ENCODE data around the gene PLEKHG3. TPM values are rescaled to one million over a fixed set of nuclear protein-coding genes. Genes with fewer than 3 reads are reported as not detected.

The PLEKHG3 gene
- total RNA-seq, 4 donors from 2014 or later = 58.1 to 273 (median 94.7) TPM

DNA sequence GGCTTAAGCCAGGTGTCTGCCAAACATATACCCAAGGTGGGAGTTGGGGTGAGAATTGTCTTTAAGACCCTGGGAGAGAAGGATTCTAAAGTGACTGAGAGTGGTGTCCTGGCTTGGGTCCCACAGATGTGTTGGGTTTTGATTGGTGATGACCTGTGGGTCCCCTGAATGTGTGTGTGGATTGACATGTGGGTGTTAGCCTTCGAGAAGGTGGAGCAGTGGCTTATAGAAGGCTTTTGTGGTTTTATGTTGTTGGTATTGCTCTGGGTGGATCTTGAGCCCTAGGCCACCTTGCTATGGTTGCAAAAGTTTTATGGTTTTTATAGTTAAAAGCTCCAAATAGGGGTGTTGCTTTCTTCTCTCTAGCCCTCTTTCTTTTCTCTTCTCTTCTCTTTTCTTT is 29.7 kb downstream of the PLEKHG3 start:
- TF ChIP-seq, protein P1, sequence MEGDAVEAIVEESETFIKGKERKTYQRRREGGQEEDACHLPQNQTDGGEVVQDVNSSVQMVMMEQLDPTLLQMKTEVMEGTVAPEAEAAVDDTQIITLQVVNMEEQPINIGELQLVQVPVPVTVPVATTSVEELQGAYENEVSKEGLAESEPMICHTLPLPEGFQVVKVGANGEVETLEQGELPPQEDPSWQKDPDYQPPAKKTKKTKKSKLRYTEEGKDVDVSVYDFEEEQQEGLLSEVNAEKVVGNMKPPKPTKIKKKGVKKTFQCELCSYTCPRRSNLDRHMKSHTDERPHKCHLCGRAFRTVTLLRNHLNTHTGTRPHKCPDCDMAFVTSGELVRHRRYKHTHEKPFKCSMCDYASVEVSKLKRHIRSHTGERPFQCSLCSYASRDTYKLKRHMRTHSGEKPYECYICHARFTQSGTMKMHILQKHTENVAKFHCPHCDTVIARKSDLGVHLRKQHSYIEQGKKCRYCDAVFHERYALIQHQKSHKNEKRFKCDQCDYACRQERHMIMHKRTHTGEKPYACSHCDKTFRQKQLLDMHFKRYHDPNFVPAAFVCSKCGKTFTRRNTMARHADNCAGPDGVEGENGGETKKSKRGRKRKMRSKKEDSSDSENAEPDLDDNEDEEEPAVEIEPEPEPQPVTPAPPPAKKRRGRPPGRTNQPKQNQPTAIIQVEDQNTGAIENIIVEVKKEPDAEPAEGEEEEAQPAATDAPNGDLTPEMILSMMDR (IDR thresholded peaks at IDR 0.05) = no peak
- TF ChIP-seq POLR2A (IDR thresholded peaks at IDR 0.05) (no peak), EP300 (IDR thresholded peaks at IDR 0.05; ENCODE audit: low read depth) (no peak), POLR2AphosphoS5 (IDR thresholded peaks at IDR 0.05) (no peak)
- H3K9me3 ChIP-seq = no peaks in the 10 kb centered on the region
- H3K4me1 ChIP-seq = peaks cover 7 to 39% (median 19%) of the 10 kb centered on the region in 4 donors
- 40% methylated on average over 1 of the region's 1 CpG; no CpG with 5 or more reads in 1 of the 2 donors for WGBS, 2 donors (ENCODE audit: low coverage in 1 of 2)
- H3K27me3 ChIP-seq = no peaks in the 10 kb centered on the region
- no peak for DNase-seq
- H3K4me3 ChIP-seq = no peak overlapping the region
- H3K36me3 ChIP-seq = peaks cover 0 to 34% (median 14%) of the 10 kb centered on the region in 4 donors
- intact Hi-C loops (cut with DNase I; ENCODE audit: low total_unique reads) = no loop called here
- in situ Hi-C loops (cut with MboI; ENCODE audit: low pct_ligation_motif_present in 1 of 4, low pct_unique_long_range_greater_than_20kb in 1 of 4, low sequenced_read_pairs in 3 of 4) = no loop called here
- peak overlapping the region in 3 of 4 donors; percentile 4 to 48 (median 39) for H3K27ac ChIP-seq

DNA sequence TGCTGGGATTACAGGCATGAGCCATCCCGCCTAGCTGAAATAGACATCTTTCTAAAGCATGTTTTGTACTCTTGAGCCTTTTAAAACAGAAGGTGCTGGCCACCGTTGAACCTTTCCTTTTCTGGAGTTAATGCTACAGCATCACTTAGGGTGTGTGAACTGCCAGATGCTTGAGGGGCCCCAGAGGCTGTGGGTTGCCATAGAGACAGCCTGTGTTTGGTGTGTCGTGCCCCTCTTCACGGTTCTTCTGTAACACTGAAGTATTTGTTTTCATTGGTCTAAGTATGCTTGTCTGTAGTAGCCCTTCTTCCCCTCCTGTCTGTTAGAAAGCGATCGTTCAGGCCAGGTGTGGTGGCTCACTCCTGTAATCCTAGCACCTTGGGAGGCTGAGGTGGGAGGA is 30.8 kb downstream of the PLEKHG3 start:
- in situ Hi-C loops (cut with MboI; ENCODE audit: low pct_ligation_motif_present in 1 of 4, low pct_unique_long_range_greater_than_20kb in 1 of 4, low sequenced_read_pairs in 3 of 4) (no loop called here), intact Hi-C loops (cut with DNase I; ENCODE audit: low total_unique reads) (no loop called here)
- Histone ChIP-seq H3K9me3 (no peaks in the 10 kb centered on the region), H3K4me1 (peaks cover 7 to 39% (median 17%) of the 10 kb centered on the region in 4 donors), H3K4me3 (no peak overlapping the region), H3K27ac (peak overlapping the region; percentile 40 to 68 (median 56)), H3K36me3 (peaks cover 0 to 43% (median 15%) of the 10 kb centered on the region in 4 donors), H3K27me3 (no peaks in the 10 kb centered on the region)
- DNase-seq = no peak
- 41 to 76% methylated on average over 3 to 6 of the region's 6 CpGs for WGBS, 2 donors (ENCODE audit: low coverage in 1 of 2)
- TF ChIP-seq, protein P1 (IDR thresholded peaks at IDR 0.05) = no peak
- TF ChIP-seq POLR2AphosphoS5 (IDR thresholded peaks at IDR 0.05) (no peak), POLR2A (IDR thresholded peaks at IDR 0.05) (no peak), EP300 (IDR thresholded peaks at IDR 0.05; ENCODE audit: low read depth) (no peak)

- H3K9me3 ChIP-seq = no peaks in the 10 kb centered on the region
- H3K4me3 ChIP-seq = no peak overlapping the region
- no peaks in the 10 kb centered on the region for H3K27me3 ChIP-seq
- peak; percentile 76 for DNase-seq
- 59% methylated on average over 28 of the region's 28 CpGs; no CpG with 5 or more reads in 1 of the 2 donors for WGBS, 2 donors (ENCODE audit: low coverage in 1 of 2)
- peaks cover 7 to 39% (median 17%) of the 10 kb centered on the region in 4 donors for H3K4me1 ChIP-seq
- H3K27ac ChIP-seq = peak overlapping the region; percentile 61 to 68 (median 65)
- in situ Hi-C loops (cut with MboI; ENCODE audit: low pct_ligation_motif_present in 1 of 4, low pct_unique_long_range_greater_than_20kb in 1 of 4, low sequenced_read_pairs in 3 of 4) (no loop called here), intact Hi-C loops (cut with DNase I; ENCODE audit: low total_unique reads) (no loop called here)
- peaks cover 0 to 47% (median 20%) of the 10 kb centered on the region in 4 donors for H3K36me3 ChIP-seq
- TF ChIP-seq, protein P1 (IDR thresholded peaks at IDR 0.05) = no peak
- no peak for TF ChIP-seq POLR2A (IDR thresholded peaks at IDR 0.05)
- no peak for TF ChIP-seq POLR2AphosphoS5 (IDR thresholded peaks at IDR 0.05)
- no peak for TF ChIP-seq EP300 (IDR thresholded peaks at IDR 0.05; ENCODE audit: low read depth)
These were observed 32.3 kb downstream of the PLEKHG3 start for GRCh38 chr14:64736271-64737169.
